ENCODE measurements around the gene PPP3CA. TPM values are rescaled to one million over a fixed set of nuclear protein-coding genes. Genes with fewer than 3 reads are reported as not detected.
"Not testable (repeated sequence)": the region's sequence is repeated elsewhere in the genome, so short reads cannot be mapped to it uniquely, and the experiment has no call there.

Gene PPP3CA
- total RNA-seq, 2 experiments from 2014 or later: 14.3 to 14.6 TPM

- H3K9me3 Mint-ChIP-seq: no peaks in the 10 kb centered on the region
- DNase-seq: no peak
- ChIA-PET CTCF (no interaction called here), POLR2A (no interaction called here)
- no peaks in the 10 kb centered on the region for H3K27me3 Mint-ChIP-seq
- H3K27ac Mint-ChIP-seq: no peak overlapping the region
- intact Hi-C loops (cut with micrococcal nuclease): no loop called here
- H3K36me3 Mint-ChIP-seq: peaks cover under 1% of the 10 kb centered on the region
- H3K4me3 Mint-ChIP-seq: no peak overlapping the region
- peaks cover 42% of the 10 kb centered on the region for H3K4me1 Mint-ChIP-seq (ENCODE audit: low read depth)
These were observed 207.1 kb downstream of the PPP3CA start for GRCh38 chr4:101140228-101140627.

- no peak overlapping the region for H3K27ac Mint-ChIP-seq
These were observed 210.7 kb downstream of the PPP3CA start for GRCh38 chr4:101136373-101137370.

GRCh38 chr4:101135371-101136010 is 211.8 kb downstream of the PPP3CA start:
- Mint-ChIP-seq H3K27me3 (no peaks in the 10 kb centered on the region), H3K9me3 (peaks cover 17% of the 10 kb centered on the region), H3K4me3 (peak overlapping the region; percentile 16), H3K27ac (no peak overlapping the region), H3K36me3 (peaks cover 12% of the 10 kb centered on the region), H3K4me1 (ENCODE audit: low read depth) (peaks cover 26% of the 10 kb centered on the region)
- DNase-seq: no peak
- CTCF ChIA-PET: no interaction called here
- intact Hi-C loops (cut with micrococcal nuclease): no loop called here
- POLR2A ChIA-PET: no interaction called here

More at GRCh38 chr4:101136373-101137370, 210.7 kb downstream of the PPP3CA start:
- ChIA-PET CTCF (interaction anchor here (0.6 kb wide), 2 partner anchors 18 to 1198 kb away, joined by 4 to 5 read pairs; no protein-coding TSS in a partner anchor), POLR2A (interaction anchor here (0.6 to 0.7 kb wide), 2 partner anchors 184 to 279 kb away, joined by 3 to 4 read pairs; no protein-coding TSS in a partner anchor)
- DNase-seq: no peak
- Mint-ChIP-seq H3K4me1 (ENCODE audit: low read depth) (peaks cover 30% of the 10 kb centered on the region), H3K9me3 (peaks cover 17% of the 10 kb centered on the region), H3K36me3 (peaks cover 12% of the 10 kb centered on the region), H3K4me3 (no peak overlapping the region), H3K27me3 (no peaks in the 10 kb centered on the region)
- intact Hi-C loops (cut with micrococcal nuclease): no loop called here

GRCh38 chr4:101131058-101131457 is 216.3 kb downstream of the PPP3CA start:
- H3K27me3 Mint-ChIP-seq; H3K27ac Mint-ChIP-seq; POLR2A ChIA-PET; DNase-seq; CTCF ChIA-PET; H3K4me3 Mint-ChIP-seq; intact Hi-C loops (cut with micrococcal nuclease): not testable (repeated sequence)
- Mint-ChIP-seq H3K36me3 (peaks cover 19% of the 10 kb centered on the region), H3K9me3 (peaks cover 19% of the 10 kb centered on the region), H3K4me1 (ENCODE audit: low read depth) (peaks cover 18% of the 10 kb centered on the region)

GRCh38 chr4:101128898-101129297 is 218.4 kb downstream of the PPP3CA start:
- H3K4me1 Mint-ChIP-seq (ENCODE audit: low read depth): peaks cover 18% of the 10 kb centered on the region
- H3K4me3 Mint-ChIP-seq; POLR2A ChIA-PET; intact Hi-C loops (cut with micrococcal nuclease); DNase-seq; H3K27me3 Mint-ChIP-seq; CTCF ChIA-PET; H3K27ac Mint-ChIP-seq: not testable (repeated sequence)
- peaks cover 18% of the 10 kb centered on the region for H3K36me3 Mint-ChIP-seq
- peaks cover 17% of the 10 kb centered on the region for H3K9me3 Mint-ChIP-seq

DNA sequence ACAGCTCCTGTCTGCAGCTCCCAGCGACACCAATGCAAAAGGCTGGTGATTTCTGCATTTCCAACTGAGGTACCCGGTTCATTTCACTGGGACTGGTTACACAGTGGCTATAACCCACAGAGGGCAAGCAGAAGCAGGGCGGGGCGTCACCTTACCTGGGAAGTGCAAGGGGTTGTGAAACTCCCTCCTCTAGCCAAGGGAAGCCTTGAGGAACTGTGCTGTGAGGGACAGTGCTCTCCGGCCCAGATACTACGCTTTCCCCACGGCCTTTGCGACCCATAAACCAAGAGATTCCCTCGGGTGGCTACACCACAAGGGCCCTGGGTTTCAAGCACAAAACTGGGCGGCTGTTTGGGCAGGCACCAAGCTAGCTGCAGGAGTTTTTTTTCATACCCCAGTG is 218.9 kb downstream of the PPP3CA start:
- Mint-ChIP-seq H3K4me1 (ENCODE audit: low read depth) (peaks cover 20% of the 10 kb centered on the region), H3K36me3 (peaks cover 14% of the 10 kb centered on the region), H3K4me3 (no peak overlapping the region), H3K9me3 (peaks cover 13% of the 10 kb centered on the region), H3K27me3 (no peaks in the 10 kb centered on the region), H3K27ac (no peak overlapping the region)
- intact Hi-C loops (cut with micrococcal nuclease): no loop called here
- ChIA-PET POLR2A (no interaction called here), CTCF (no interaction called here)
- no peak for DNase-seq

DNA sequence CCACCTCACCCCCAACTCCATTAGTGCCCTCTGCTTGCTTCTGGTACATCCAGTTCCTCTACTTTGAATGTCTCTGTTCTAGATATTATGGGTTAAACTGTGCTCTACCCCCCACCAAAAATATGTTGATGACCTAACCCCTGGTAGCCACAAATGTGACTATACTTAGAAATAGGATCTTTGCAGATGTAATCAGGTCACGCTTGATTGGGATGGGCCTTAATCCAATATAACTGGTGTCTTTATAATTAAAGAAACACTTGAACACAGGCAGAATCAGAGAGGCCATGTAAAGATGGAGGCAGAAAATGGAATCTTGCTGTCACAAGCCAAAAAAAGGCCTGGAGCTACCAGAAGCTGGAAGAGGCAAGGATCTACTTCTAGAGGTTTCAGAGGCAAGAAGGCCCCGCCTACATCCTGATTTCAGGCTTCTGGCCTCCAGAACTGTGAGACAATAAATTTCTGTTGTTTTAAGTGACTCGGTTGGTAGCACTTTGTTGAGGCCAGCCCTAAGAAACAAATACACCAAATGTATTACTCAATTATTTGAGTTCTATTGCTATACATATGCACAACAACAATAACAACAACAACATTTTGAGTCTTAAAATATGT is 220.0 kb downstream of the PPP3CA start:
- intact Hi-C loops (cut with micrococcal nuclease): no loop called here
- peaks cover 2% of the 10 kb centered on the region for H3K9me3 Mint-ChIP-seq
- ChIA-PET CTCF (no interaction called here), POLR2A (no interaction called here)
- H3K27ac Mint-ChIP-seq: no peak overlapping the region
- no peaks in the 10 kb centered on the region for H3K27me3 Mint-ChIP-seq
- no peak overlapping the region for H3K4me3 Mint-ChIP-seq
- peaks cover 27% of the 10 kb centered on the region for H3K4me1 Mint-ChIP-seq (ENCODE audit: low read depth)
- peaks cover 7% of the 10 kb centered on the region for H3K36me3 Mint-ChIP-seq
- DNase-seq: no peak

- no peaks in the 10 kb centered on the region for H3K27me3 Mint-ChIP-seq
- DNase-seq: no peak
- no peak overlapping the region for H3K4me3 Mint-ChIP-seq
- CTCF ChIA-PET: no interaction called here
- H3K36me3 Mint-ChIP-seq: peaks cover 7% of the 10 kb centered on the region
- H3K9me3 Mint-ChIP-seq: peaks cover 2% of the 10 kb centered on the region
- H3K4me1 Mint-ChIP-seq (ENCODE audit: low read depth): peaks cover 27% of the 10 kb centered on the region
- H3K27ac Mint-ChIP-seq: no peak overlapping the region
- intact Hi-C loops (cut with micrococcal nuclease): no loop called here
- POLR2A ChIA-PET: no interaction called here
These were observed 221.3 kb downstream of the PPP3CA start for GRCh38 chr4:101126059-101126458.

GRCh38 chr4:101125045-101125942 is 222.0 kb downstream of the PPP3CA start:
- Mint-ChIP-seq H3K27ac (no peak overlapping the region), H3K4me1 (ENCODE audit: low read depth) (peaks cover 27% of the 10 kb centered on the region), H3K9me3 (peaks cover 2% of the 10 kb centered on the region), H3K4me3 (no peak overlapping the region), H3K36me3 (peaks cover 7% of the 10 kb centered on the region), H3K27me3 (no peaks in the 10 kb centered on the region)
- ChIA-PET POLR2A (no interaction called here), CTCF (no interaction called here)
- no peak for DNase-seq
- intact Hi-C loops (cut with micrococcal nuclease): no loop called here

DNA sequence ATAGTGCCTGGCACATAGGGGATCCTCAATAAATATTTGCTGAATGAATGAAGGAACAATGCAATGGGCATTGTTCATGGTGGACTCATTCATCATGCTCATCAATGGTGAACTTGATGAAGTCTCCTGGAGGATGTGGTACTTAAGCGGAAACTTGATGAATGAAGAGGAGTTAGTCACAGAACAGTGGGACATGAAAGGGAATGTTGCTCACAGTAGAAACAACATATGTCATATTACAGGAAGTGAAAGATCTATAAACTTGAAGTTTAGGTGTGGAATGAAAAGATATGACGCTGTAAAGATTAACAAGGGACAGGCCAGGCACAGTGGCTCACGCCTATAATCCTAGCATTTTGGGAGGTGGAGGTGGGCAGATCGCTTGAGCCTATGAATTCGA is 224.1 kb downstream of the PPP3CA start:
- no peak overlapping the region for H3K27ac Mint-ChIP-seq
- CTCF ChIA-PET: no interaction called here
- no peak overlapping the region for H3K4me3 Mint-ChIP-seq
- intact Hi-C loops (cut with micrococcal nuclease): no loop called here
- H3K36me3 Mint-ChIP-seq: no peaks in the 10 kb centered on the region
- POLR2A ChIA-PET: no interaction called here
- H3K27me3 Mint-ChIP-seq: no peaks in the 10 kb centered on the region
- no peak for DNase-seq
- peaks cover 30% of the 10 kb centered on the region for H3K4me1 Mint-ChIP-seq (ENCODE audit: low read depth)
- H3K9me3 Mint-ChIP-seq: no peaks in the 10 kb centered on the region

GRCh38 chr4:101122019-101122418 is 225.3 kb downstream of the PPP3CA start:
- H3K4me3 Mint-ChIP-seq: no peak overlapping the region
- no peaks in the 10 kb centered on the region for H3K36me3 Mint-ChIP-seq
- peaks cover 30% of the 10 kb centered on the region for H3K4me1 Mint-ChIP-seq (ENCODE audit: low read depth)
- ChIA-PET CTCF (no interaction called here), POLR2A (no interaction called here)
- H3K27ac Mint-ChIP-seq: no peak overlapping the region
- intact Hi-C loops (cut with micrococcal nuclease): no loop called here
- no peak for DNase-seq
- H3K27me3 Mint-ChIP-seq: no peaks in the 10 kb centered on the region
- no peaks in the 10 kb centered on the region for H3K9me3 Mint-ChIP-seq

Data from activated CD4-positive, alpha-beta memory T cell treated with anti-CD3 and anti-CD28 coated beads for 36 hours (primary cell).